Caco-2 (cell line): ENCODE measurements around the gene CACNA1D. TPM values are rescaled to one million over a fixed set of nuclear protein-coding genes. Genes with fewer than 3 reads are reported as not detected.

ENCODE experiments used
- BruUV-seq: library from RNA; stranded (reverse); fragments of 400-500 nt; replicated peaks from 2 replicates; lab custom pipeline; 2021; lab: Mats Ljungman, UMichigan
- CTCF ChIA-PET: fragments of 300-600 bp; sonication (Branson Sonifier 250); formaldehyde crosslinking; loops from one replicate; lab custom pipeline; 2022; ENCODE audit warnings: antibody characterized with exemption; lab: Charles Lee
- POLR2A ChIA-PET: fragments of 300-600 bp; sonication (Branson Sonifier 250); formaldehyde crosslinking; loops from one replicate; lab custom pipeline; 2022; ENCODE audit warnings: antibody characterized with exemption; lab: Charles Lee
- DNase-seq, 2 experiments: peaks; one replicate each; pipeline versions ENCODE4 v3.0.0 to v3.0.0-alpha.2; 2020 to 2022
- H3K27me3 ChIP-seq: replicated peaks from 2 replicates; pipeline ENCODE4 v1.6.0; 2011; ENCODE audit warnings: low read length; ENCODE audit not compliant: control insufficient read depth, insufficient read depth
- H3K36me3 ChIP-seq: 2 replicates; pipeline ENCODE4 v1.5.1; 2011; ENCODE audit warnings: low read length; ENCODE audit not compliant: control insufficient read depth, insufficient read depth
- H3K4me1 ChIP-seq: fragments of 250-450 bp; sonication (Bioruptor Pico); 2 replicates; pipeline ENCODE4 v1.5.1; 2020; ENCODE audit warnings: mild to moderate bottlenecking
- H3K4me3 ChIP-seq: 2 replicates; pipeline ENCODE4 v1.5.1; 2011; ENCODE audit warnings: low read depth, mild to moderate bottlenecking, control low read depth, low read length
- H3K9me3 ChIP-seq: fragments of 250-450 bp; sonication (Bioruptor Pico); 2 replicates; pipeline ENCODE4 v1.5.1; 2020; ENCODE audit warnings: mild to moderate bottlenecking, moderate library complexity
- H3K27ac Mint-ChIP-seq: one replicate; pipeline ENCODE4 v1.8.0; 2022; ENCODE audit warnings: mixed read lengths; ENCODE audit not compliant: unreplicated experiment
- H3K27me3 Mint-ChIP-seq: one replicate; pipeline ENCODE4 v1.8.0; 2022; ENCODE audit warnings: mixed read lengths; ENCODE audit not compliant: insufficient read depth, unreplicated experiment
- H3K36me3 Mint-ChIP-seq: one replicate; pipeline ENCODE4 v1.8.0; 2022; ENCODE audit warnings: mild to moderate bottlenecking, mixed read lengths; ENCODE audit not compliant: insufficient read depth, unreplicated experiment
- H3K4me1 Mint-ChIP-seq: one replicate; pipeline ENCODE4 v1.8.0; 2022; ENCODE audit warnings: low read depth, mixed read lengths; ENCODE audit not compliant: unreplicated experiment
- H3K4me3 Mint-ChIP-seq: one replicate; pipeline ENCODE4 v1.8.0; 2022; ENCODE audit warnings: mild to moderate bottlenecking, moderate library complexity, mixed read lengths; ENCODE audit not compliant: unreplicated experiment
- H3K9me3 Mint-ChIP-seq: one replicate; pipeline ENCODE4 v1.8.0; 2022; ENCODE audit warnings: mixed read lengths; ENCODE audit not compliant: unreplicated experiment
- CTCF ChIP-seq, 2 experiments: fragments of 200-600 bp in 1 of 2; IDR thresholded peaks; 1 replicate in 1 of 2; 2 replicates in 1 of 2; pipeline versions ENCODE4 v1.5.1 to v1.8.0; 2011 to 2022; ENCODE audit warnings: antibody characterized with exemption in 1 of 2, control low read depth in 1 of 2, inconsistent platforms in 1 of 2, low read depth in 1 of 2, low read length in 1 of 2, mild to moderate bottlenecking in 1 of 2, moderate library complexity in 1 of 2; ENCODE audit not compliant: insufficient read depth in 1 of 2, severe bottlenecking in 1 of 2, unreplicated experiment in 1 of 2
- intact Hi-C: fragments of 100-400 bp; cut with micrococcal nuclease; formaldehyde crosslinking; loops from one replicate; pipeline ENCODE4 v1.10.0; 2022; ENCODE audit not compliant: unreplicated experiment
- total RNA-seq: library from RNA; stranded (reverse); gene quantifications from 2 replicates; pipeline ENCODE4 v1.2.3, GENCODE V29; 2022

CACNA1D gene
- total RNA-seq, 1 experiment from 2014 or later, result 13.3 TPM

- DNase-seq, result no peak
- H3K27ac Mint-ChIP-seq, result no peak overlapping the region
- no peak for TF ChIP-seq CTCF (IDR thresholded peaks at IDR 0.05; ENCODE audit: insufficient read depth in 1 of 2, low read depth in 1 of 2, low read length in 1 of 2, severe bottlenecking in 1 of 2, unreplicated experiment in 1 of 2)
- H3K4me3 Mint-ChIP-seq, result no peak overlapping the region
- H3K27me3 Mint-ChIP-seq, result no peaks in the 10 kb centered on the region
- H3K9me3 Mint-ChIP-seq, result no peaks in the 10 kb centered on the region
- POLR2A ChIA-PET, result no interaction called here
- H3K4me1 ChIP-seq, result peaks cover 4% of the 10 kb centered on the region; the same call in 1 of the 2 replicates
- no TSS peak for BruUV-seq
- intact Hi-C loops, result no loop called here
- no peaks in the 10 kb centered on the region for H3K36me3 ChIP-seq
- no peaks in the 10 kb centered on the region for H3K4me1 Mint-ChIP-seq
- no peaks in the 10 kb centered on the region for H3K27me3 ChIP-seq
- CTCF ChIA-PET, result no interaction called here
- H3K36me3 Mint-ChIP-seq, result no peaks in the 10 kb centered on the region
- no peak overlapping the region for H3K4me3 ChIP-seq
- H3K9me3 ChIP-seq, result no peaks in the 10 kb centered on the region
Observed at GRCh38 chr3:53506110-53506762, 11.8 kb downstream of the CACNA1D start.

DNA sequence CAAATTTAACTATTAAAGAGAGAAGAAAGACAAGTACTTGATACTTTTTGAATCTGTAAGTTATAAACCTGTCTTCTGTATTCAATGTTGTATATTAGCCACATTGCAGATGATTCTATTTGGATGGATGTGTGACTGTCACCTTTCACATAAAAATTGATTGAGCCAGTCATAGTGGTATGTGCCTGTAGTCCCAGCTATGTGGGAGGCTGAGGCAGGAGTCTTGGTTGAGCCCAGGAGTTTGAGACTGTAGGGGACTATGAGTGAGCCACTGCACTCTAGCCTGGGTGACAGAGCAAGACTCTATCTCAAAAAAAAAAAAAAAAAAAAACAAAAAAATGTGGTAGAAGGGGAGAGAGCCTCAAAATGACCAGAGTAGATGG is 12.3 kb downstream of the CACNA1D start:
- Mint-ChIP-seq H3K9me3 (no peaks in the 10 kb centered on the region), H3K4me1 (no peaks in the 10 kb centered on the region), H3K27me3 (no peaks in the 10 kb centered on the region), H3K27ac (no peak overlapping the region), H3K4me3 (no peak overlapping the region), H3K36me3 (no peaks in the 10 kb centered on the region)
- no peak overlapping the region for H3K4me3 ChIP-seq
- intact Hi-C loops, result no loop called here
- peaks cover 4% of the 10 kb centered on the region; the same call in 1 of the 2 replicates for H3K4me1 ChIP-seq
- DNase-seq, result no peak
- no peak for TF ChIP-seq CTCF (IDR thresholded peaks at IDR 0.05; ENCODE audit: insufficient read depth in 1 of 2, low read depth in 1 of 2, low read length in 1 of 2, severe bottlenecking in 1 of 2, unreplicated experiment in 1 of 2)
- no peaks in the 10 kb centered on the region for H3K27me3 ChIP-seq
- H3K36me3 ChIP-seq, result no peaks in the 10 kb centered on the region
- ChIA-PET CTCF (no interaction called here), POLR2A (no interaction called here)
- BruUV-seq, result no TSS peak
- H3K9me3 ChIP-seq, result no peaks in the 10 kb centered on the region

DNA sequence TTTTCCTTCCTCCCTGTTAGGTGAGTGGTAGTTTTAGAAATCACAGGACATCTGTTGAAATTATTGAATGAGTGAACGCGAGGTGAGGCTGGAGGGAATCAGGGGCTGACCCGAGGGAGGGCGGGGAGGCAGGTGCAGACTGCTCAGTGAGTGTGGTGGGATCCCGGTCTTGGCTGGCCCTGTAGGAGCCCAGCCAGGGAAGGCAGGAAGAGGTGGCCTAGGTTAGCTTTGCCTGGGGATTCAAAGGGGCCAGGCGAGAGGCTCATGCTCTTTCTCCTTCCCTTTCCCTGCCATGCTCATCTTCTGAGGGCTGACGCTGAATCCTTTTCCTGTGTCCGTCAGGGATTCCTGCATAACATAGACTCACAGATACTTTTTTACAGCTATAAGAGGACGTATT is 15.1 kb downstream of the CACNA1D start:
- no peaks in the 10 kb centered on the region for H3K36me3 Mint-ChIP-seq
- no TSS peak for BruUV-seq
- POLR2A ChIA-PET, result no interaction called here

More for the DNA sequence above, 15.1 kb downstream of the CACNA1D start:
- Mint-ChIP-seq H3K27ac (no peak overlapping the region), H3K9me3 (no peaks in the 10 kb centered on the region), H3K4me3 (no peak overlapping the region), H3K27me3 (no peaks in the 10 kb centered on the region), H3K4me1 (no peaks in the 10 kb centered on the region)
- Histone ChIP-seq H3K4me3 (no peak overlapping the region), H3K27me3 (no peaks in the 10 kb centered on the region), H3K4me1 (peaks cover 4% of the 10 kb centered on the region; the same call in 1 of the 2 replicates), H3K36me3 (no peaks in the 10 kb centered on the region), H3K9me3 (no peaks in the 10 kb centered on the region)
- no peak for DNase-seq
- intact Hi-C loops, result no loop called here
- CTCF ChIA-PET, result no interaction called here
- no peak for TF ChIP-seq CTCF (IDR thresholded peaks at IDR 0.05; ENCODE audit: insufficient read depth in 1 of 2, low read depth in 1 of 2, low read length in 1 of 2, severe bottlenecking in 1 of 2, unreplicated experiment in 1 of 2)
